ENCODE data around the gene SVIL. TPM values are rescaled to one million over a fixed set of nuclear protein-coding genes. Genes with fewer than 3 reads are reported as not detected.

The SVIL gene
- total and polyA plus RNA-seq, 10 donors = 1.4 to 65.3 (median 20.4) TPM

- Histone ChIP-seq H3K36me3 (no peaks in the 10 kb centered on the region), H3K27me3 (replicated peaks in 1 of 7) (no peaks in the 10 kb centered on the region), H3K27ac (no peak overlapping the region), H3K4me1 (peaks cover 0 to 26% (median 10%) of the 10 kb centered on the region in 6 donors), H3K9me3 (no peaks in the 10 kb centered on the region), H3K4me3 (no peak overlapping the region)
- intact Hi-C loops (cut with DNase I; ENCODE audit: low total_unique reads) = no loop called here
- WGBS, 5 donors = 84 to 90% (median 86%) methylated on average over 5 to 7 of the region's 7 CpGs
- DNase-seq = no peak
- no peak for TF ChIP-seq POLR2AphosphoS5 (IDR thresholded peaks at IDR 0.05)
- no peak for TF ChIP-seq POLR2A (IDR thresholded peaks at IDR 0.05)
Measured at GRCh38 chr10:29649561-29650551, 15.1 kb upstream of the SVIL start.

GRCh38 chr10:29648983-29649268 is 14.2 kb upstream of the SVIL start:
- intact Hi-C loops (cut with DNase I; ENCODE audit: low total_unique reads) = no loop called here
- WGBS, 5 donors = 85 to 100% (median 93%) methylated on average over 1 of the region's 1 CpG

GRCh38 chr10:29648114-29648982 is 13.6 kb upstream of the SVIL start:
- no peak overlapping the region for H3K27ac ChIP-seq
- H3K4me1 ChIP-seq = peaks cover 0 to 26% (median 10%) of the 10 kb centered on the region in 6 donors
- no peak for DNase-seq
- no peaks in the 10 kb centered on the region for H3K36me3 ChIP-seq
- intact Hi-C loops (cut with DNase I; ENCODE audit: low total_unique reads) = no loop called here
- 62 to 75% (median 73%) methylated on average over 9 of the region's 9 CpGs for WGBS, 5 donors
- H3K27me3 ChIP-seq (replicated peaks in 1 of 7) = no peaks in the 10 kb centered on the region
- H3K4me3 ChIP-seq = no peak overlapping the region
- TF ChIP-seq POLR2AphosphoS5 (IDR thresholded peaks at IDR 0.05) = no peak
- TF ChIP-seq POLR2A (IDR thresholded peaks at IDR 0.05) = no peak
- no peak for TF ChIP-seq CTCF (IDR thresholded peaks at IDR 0.05 in 8 of 11, conservative IDR thresholded peaks at IDR 0.05 in 3 of 11)
- H3K9me3 ChIP-seq = no peaks in the 10 kb centered on the region

More at GRCh38 chr10:29648983-29649268, 14.2 kb upstream of the SVIL start:
- H3K36me3 ChIP-seq = no peaks in the 10 kb centered on the region
- H3K4me1 ChIP-seq = peaks cover 0 to 26% (median 10%) of the 10 kb centered on the region in 6 donors
- TF ChIP-seq POLR2AphosphoS5 (IDR thresholded peaks at IDR 0.05) (no peak), CTCF (IDR thresholded peaks at IDR 0.05 in 8 of 11, conservative IDR thresholded peaks at IDR 0.05 in 3 of 11) (no peak), POLR2A (IDR thresholded peaks at IDR 0.05) (no peak)
- no peak overlapping the region for H3K4me3 ChIP-seq
- H3K27ac ChIP-seq = no peak overlapping the region
- H3K9me3 ChIP-seq = no peaks in the 10 kb centered on the region
- DNase-seq = no peak
- H3K27me3 ChIP-seq (replicated peaks in 1 of 7) = no peaks in the 10 kb centered on the region

DNA sequence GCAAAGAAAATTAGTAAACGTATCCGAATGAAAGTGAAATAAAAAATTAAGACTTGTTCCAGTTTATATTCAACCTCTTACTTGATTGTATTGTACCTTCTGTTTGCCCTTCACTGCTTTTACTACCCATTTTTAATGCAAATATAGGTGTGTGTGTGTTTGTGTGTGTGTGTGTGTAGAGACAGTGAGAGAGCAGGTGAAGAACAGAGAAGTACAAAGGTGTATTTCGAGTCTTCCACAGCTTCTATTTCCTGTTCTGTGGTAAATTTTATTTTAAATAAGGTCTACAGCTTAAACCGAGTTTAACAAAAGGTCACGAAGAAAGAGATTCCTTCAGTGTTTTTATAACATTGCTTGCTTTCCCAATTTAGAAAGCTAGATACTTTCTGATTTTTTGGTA is 12.7 kb upstream of the SVIL start:
- Histone ChIP-seq H3K4me3 (no peak overlapping the region), H3K36me3 (no peaks in the 10 kb centered on the region), H3K27ac (no peak overlapping the region), H3K4me1 (peaks cover 0 to 26% (median 10%) of the 10 kb centered on the region in 6 donors), H3K9me3 (no peaks in the 10 kb centered on the region), H3K27me3 (replicated peaks in 1 of 7) (no peaks in the 10 kb centered on the region)
- DNase-seq = no peak
- 55 to 66% (median 61%) methylated on average over 5 of the region's 5 CpGs for WGBS, 5 donors
- intact Hi-C loops (cut with DNase I; ENCODE audit: low total_unique reads) = no loop called here
- TF ChIP-seq CTCF (IDR thresholded peaks at IDR 0.05 in 8 of 11, conservative IDR thresholded peaks at IDR 0.05 in 3 of 11) = no peak
- no peak for TF ChIP-seq POLR2AphosphoS5 (IDR thresholded peaks at IDR 0.05)
- TF ChIP-seq POLR2A (IDR thresholded peaks at IDR 0.05) = no peak

Data from spleen (tissue), 11 donors.